22Rv1 (cell line): ENCODE results near the gene WDR62.
A peak's percentile ranks its signal among the peaks of the same experiment; 100 is the strongest.

Source experiments
- H3K27ac ChIP-seq: fragments of 450-650 bp; 2 replicates; pipeline ENCODE4 v1.5.1; 2017
- ZFX ChIP-seq: fragments of 450-650 bp; IDR thresholded peaks from 2 replicates; pipeline ENCODE4 v1.6.1; 2017; ENCODE audit warnings: antibody characterized with exemption, borderline replicate concordance
- TF ChIP-seq, protein P1 (sequence below): fragments of 450-650 bp; IDR thresholded peaks from 2 replicates; pipeline ENCODE4 v1.5.1; 2017; ENCODE audit warnings: mild to moderate bottlenecking

WDR62 gene

DNA sequence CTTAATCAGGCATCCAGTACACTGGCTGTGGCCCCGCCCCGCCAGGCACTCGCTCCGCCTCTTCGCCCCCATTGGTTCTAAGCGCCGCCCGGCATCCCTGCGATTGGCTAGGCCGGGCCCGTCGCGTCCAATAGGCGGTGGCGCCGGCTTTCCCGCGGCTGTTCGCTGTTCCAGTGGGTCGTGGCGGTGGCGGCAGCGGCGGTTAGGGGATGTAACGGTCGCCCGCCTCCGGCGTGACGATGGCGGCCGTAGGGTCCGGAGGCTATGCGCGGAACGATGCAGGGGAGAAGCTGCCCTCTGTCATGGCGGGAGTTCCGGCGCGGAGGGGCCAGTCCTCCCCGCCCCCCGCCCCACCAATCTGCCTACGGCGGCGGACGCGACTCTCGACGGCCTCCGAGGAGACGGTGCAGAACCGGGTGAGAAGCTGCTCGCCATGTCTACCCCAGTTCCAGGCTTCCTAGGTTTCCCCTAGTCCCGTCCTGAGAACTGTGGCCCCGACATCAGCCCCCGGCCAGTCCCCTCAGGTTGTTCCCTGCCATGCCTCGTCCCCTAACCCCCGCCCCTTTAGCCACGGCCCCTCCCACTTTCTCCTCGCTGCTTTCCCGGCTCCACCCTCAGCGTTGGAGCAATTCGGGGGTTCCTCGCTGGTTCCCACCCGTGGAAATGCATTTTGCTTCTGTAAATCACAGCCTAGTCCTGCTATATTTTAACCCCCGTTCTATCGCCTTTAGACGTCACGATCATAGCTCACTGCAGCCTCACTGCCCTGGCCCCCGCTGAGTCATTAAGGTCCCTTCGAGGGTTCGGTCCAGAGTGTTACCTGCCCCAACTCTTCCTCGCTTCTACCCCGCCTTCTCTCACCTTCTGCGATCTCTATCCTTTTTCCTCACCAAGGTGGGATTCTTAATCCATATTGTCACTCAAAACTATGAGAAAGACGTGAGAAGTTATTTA is at the start of gene WDR62:
Gene WDR62 (plus strand): TSS at position 165 of the 954 bp plus-strand sequence. CDS start 75 bp downstream, at position 240.
- TF ChIP-seq, protein P1, sequence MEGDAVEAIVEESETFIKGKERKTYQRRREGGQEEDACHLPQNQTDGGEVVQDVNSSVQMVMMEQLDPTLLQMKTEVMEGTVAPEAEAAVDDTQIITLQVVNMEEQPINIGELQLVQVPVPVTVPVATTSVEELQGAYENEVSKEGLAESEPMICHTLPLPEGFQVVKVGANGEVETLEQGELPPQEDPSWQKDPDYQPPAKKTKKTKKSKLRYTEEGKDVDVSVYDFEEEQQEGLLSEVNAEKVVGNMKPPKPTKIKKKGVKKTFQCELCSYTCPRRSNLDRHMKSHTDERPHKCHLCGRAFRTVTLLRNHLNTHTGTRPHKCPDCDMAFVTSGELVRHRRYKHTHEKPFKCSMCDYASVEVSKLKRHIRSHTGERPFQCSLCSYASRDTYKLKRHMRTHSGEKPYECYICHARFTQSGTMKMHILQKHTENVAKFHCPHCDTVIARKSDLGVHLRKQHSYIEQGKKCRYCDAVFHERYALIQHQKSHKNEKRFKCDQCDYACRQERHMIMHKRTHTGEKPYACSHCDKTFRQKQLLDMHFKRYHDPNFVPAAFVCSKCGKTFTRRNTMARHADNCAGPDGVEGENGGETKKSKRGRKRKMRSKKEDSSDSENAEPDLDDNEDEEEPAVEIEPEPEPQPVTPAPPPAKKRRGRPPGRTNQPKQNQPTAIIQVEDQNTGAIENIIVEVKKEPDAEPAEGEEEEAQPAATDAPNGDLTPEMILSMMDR: no peak
- TF ChIP-seq ZFX: no peak
- H3K27ac ChIP-seq: peak within 1 kb of the TSS; percentile 97

DNA sequence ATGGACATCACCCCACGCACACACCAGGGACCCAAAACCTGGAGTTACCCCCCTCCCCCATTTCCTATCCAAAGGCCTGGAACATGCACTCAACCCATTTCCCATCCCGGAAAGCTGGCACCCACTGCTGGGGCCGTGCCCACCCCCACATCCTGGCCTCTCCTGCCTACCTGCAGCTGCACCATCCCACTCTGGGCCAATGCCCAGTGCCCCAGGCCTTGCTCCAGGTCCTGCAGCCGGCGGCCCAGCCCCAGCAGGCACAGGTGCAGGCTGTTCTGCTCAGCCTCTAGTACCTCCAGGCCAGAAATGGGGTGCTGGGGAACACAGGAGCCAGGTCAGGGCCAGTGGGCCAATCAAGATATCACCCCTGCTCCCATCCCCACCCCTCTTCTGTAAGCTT is 47.7 kb upstream of the WDR62 start:
- peak overlapping the region; percentile 93 for H3K27ac ChIP-seq

DNA sequence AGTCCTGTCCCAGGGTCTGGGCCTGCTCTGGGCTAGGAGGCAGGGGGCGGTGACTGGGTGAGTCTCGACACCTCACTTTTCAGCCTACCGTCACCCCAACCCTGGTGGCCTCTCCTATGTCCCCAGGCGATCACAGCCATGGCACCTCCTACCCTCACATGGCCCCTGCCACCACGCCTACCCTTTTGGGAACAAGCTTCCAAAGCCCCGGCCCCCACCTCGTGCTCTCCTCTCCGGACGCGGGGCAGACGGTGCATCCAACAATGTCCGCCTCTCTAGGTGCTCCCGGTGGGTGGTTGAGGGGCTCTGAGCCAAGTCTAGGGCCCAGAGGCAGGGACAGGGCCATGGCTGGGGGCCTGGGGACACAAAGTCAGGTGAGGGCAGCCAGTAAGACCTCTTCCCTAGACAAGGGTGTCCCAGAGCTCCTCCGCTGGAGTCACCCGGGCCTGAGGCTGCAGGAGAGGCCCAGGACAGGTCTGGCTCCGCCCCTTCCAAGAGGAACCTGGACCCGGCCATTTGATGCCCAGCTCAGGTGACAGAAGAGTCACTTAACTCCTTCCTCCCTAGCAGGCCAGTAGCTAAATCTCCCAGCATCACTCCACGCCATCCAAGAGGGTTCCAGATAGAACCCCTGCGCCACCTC is 46.2 kb upstream of the WDR62 start, which contains the start of gene SYNE4:
Gene SYNE4 (minus strand): TSS at position 478 of the 643 bp plus-strand sequence. CDS start 132 bp downstream, at position 346.
- TF ChIP-seq ZFX: no peak
- TF ChIP-seq, protein P1: no peak
- H3K27ac ChIP-seq: peak within 1 kb of the TSS; percentile 93

More for the DNA sequence above, 47.7 kb upstream of the WDR62 start:
- TF ChIP-seq, protein P1: no peak
- TF ChIP-seq ZFX: no peak

DNA sequence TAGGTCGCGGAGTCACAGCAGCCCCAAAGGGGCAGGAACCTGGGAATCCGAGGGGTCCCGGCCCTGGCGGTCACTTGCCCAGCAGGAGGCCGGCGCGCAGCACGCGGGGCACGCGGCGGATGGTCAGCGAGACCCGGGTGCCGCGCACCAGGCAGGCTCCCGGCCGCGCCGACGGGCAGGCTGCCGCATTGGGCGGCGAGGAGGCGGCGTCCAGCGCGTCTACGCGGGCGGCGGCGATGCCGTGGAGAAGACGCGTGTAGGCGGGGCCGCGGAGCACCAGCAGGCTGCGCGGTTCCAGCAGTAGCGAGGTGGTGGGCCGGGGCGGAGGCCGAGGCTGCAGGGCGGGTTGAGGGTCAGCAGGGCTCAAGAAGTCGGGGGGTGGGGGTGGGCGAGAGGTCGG is 45.5 kb upstream of the WDR62 start:
- H3K27ac ChIP-seq: peak overlapping the region; percentile 93
- no peak for TF ChIP-seq ZFX
- TF ChIP-seq, protein P1: no peak

DNA sequence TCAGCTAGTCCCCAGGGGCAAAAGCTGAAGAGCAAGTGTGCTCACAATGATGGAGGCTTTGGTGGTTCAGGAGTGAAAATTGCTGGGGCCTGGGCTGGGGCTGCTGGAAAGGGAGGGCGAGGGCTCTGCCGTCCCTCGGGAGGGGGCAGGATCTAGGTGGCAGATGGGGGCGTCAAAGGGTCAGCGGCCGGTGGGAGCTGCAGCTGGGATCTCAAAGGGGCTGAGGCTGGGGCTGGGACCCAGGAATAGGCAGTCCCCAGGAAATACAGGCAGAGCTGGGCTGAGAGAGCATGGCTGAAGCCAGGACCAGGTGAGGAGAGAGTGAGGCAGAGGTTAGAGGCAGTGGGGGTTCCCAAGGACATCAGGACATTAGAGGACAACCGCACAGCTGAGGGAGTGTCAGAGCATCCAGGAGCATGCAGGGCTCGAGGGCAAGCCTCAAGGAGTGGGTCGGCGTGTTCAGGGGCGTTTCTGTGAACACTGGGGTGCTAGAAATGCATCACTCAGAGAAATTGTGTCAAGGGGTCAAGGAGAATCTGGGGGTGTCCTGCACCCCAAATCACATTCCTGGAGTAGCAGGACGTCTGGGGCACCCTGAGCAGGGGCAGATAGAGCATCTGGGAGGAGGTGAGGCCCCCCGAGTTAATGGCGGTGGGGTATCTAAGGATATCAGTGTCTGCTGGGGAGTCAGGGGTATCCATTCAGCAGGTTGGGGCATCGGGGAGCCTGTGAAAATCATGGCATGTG is 44.9 kb upstream of the WDR62 start:
- H3K27ac ChIP-seq: peak overlapping the region; percentile 93
- TF ChIP-seq ZFX: no peak
- TF ChIP-seq, protein P1: no peak

DNA sequence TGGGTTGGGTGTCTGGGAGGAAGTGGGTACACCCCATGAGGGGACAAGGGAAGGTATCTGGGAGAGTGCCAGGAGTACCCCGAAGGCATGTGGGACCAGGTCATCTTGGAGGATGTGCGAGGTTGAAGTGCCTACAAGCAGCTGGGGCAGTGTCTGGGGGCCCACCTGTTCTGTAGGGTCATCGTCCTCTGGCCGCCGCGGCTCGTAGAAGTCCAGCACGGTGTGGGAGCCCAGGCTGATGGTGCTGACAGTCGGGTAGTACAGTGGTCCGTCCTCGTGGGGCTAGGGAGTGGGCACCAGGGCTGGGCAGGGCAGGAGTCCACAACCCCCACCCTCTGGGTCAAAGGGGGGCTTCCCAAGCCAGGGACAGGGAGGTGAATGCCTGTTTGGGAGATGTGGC is 44.3 kb upstream of the WDR62 start:
- peak overlapping the region; percentile 67; the same call in 1 of the 2 replicates for H3K27ac ChIP-seq
- no peak for TF ChIP-seq ZFX
- TF ChIP-seq, protein P1: no peak
